Upper lobe of left lung (tissue), 6 donors: ENCODE data around the gene ISL2. TPM values are rescaled to one million over a fixed set of nuclear protein-coding genes. Genes with fewer than 3 reads are reported as not detected.
"Not testable (repeated sequence)": the region's sequence is repeated elsewhere in the genome, so short reads cannot be mapped to it uniquely, and the experiment has no call there.

Experiments
- ATAC-seq, 2 donors: fragments of 200-7000 bp; cut with Tn5 transposase; one replicate each; pipeline ENCODE4 v1.9.1; 2022; ENCODE audit warnings: mild to moderate bottlenecking in 2 of 2, moderate library complexity in 2 of 2; ENCODE audit not compliant: low FRiP score in 2 of 2
- DNase-seq, 2 donors: peaks; one replicate each; pipeline ENCODE4 v3.0.0-alpha.2; 2019 to 2020
- H3K27ac ChIP-seq, 4 donors: fragments of 200-600 bp; sonication (generic); one replicate each; pipeline ENCODE4 v1.5.1; 2016 to 2019
- H3K27me3 ChIP-seq, 4 donors: fragments of 200-600 bp; sonication (generic); one replicate each; pipeline ENCODE4 v1.5.1; 2017 to 2019
- H3K36me3 ChIP-seq, 4 donors: fragments of 200-600 bp; sonication (generic); one replicate each; pipeline ENCODE4 v1.5.1; 2016 to 2019
- H3K4me1 ChIP-seq, 4 donors: fragments of 200-600 bp; sonication (generic); one replicate each; pipeline ENCODE4 v1.5.1; 2018 to 2019
- H3K4me3 ChIP-seq, 4 donors: fragments of 200-600 bp; sonication (generic); one replicate each; pipeline ENCODE4 v1.5.1; 2017 to 2019; ENCODE audit warnings: mild to moderate bottlenecking in 2 of 4, moderate library complexity in 1 of 4
- H3K9me3 ChIP-seq, 4 donors: fragments of 200-600 bp; sonication (generic); one replicate each; pipeline ENCODE4 v1.5.1; 2018 to 2019
- CTCF ChIP-seq, 6 experiments: fragments of 450-650 bp in 4 of 6; fragments of 200-600 bp in 2 of 6; sonication (generic) in 2 of 6; IDR thresholded peaks; one replicate each; pipeline ENCODE4 v1.5.1; 2016 to 2019; ENCODE audit warnings: antibody characterized with exemption in 6 of 6
- EP300 ChIP-seq, 4 donors: sonication (generic); formaldehyde crosslinking; IDR thresholded peaks; one replicate each; pipeline ENCODE4 v1.5.1; 2017; ENCODE audit warnings: antibody characterized with exemption in 4 of 4, control low read depth in 2 of 4
- POLR2A ChIP-seq, 4 donors: fragments of 450-650 bp; IDR thresholded peaks; one replicate each; pipeline ENCODE4 v1.5.1; 2016 to 2017; ENCODE audit warnings: antibody characterized with exemption in 4 of 4, mild to moderate bottlenecking in 2 of 4
- POLR2AphosphoS5 ChIP-seq, 2 donors: sonication (generic); formaldehyde crosslinking; IDR thresholded peaks; one replicate each; pipeline ENCODE4 v1.5.1; 2017; ENCODE audit warnings: antibody characterized with exemption in 2 of 2
- WGBS, 2 donors: methylation state at CpG; one replicate each; pipeline ENCODE4 v1.1.5; 2017 to 2018; 5-methylcytosine and 5-hydroxymethylcytosine counted together
- total RNA-seq, 6 donors: library from RNA; depleted of rRNA in 4 of 6; stranded (reverse); fragments of >200 nt in 4 of 6; gene quantifications; one replicate each; pipeline versions ENCODE4 v1.1.0 to v1.2.1, GENCODE V29; 2016 to 2021
- donor health status: DM: no; HTN: no; CAD: no; lungs with moderate emphysema.
- donor health status: DM: no; HTN: yes; CAD: no; lungs with severe emphysema.

ISL2 gene
- total RNA-seq, 6 donors from 2014 or later: 0.34 to 1.8 (median 0.47) TPM; not detected in 2

- no peaks in the 10 kb centered on the region for H3K27me3 ChIP-seq
- peak overlapping the region; percentile 66 to 86 (median 76) for H3K4me3 ChIP-seq
- no peak for DNase-seq
- peak overlapping the region; percentile 89 to 93 (median 92) for H3K27ac ChIP-seq
- no peaks in the 10 kb centered on the region for H3K9me3 ChIP-seq
- H3K36me3 ChIP-seq: no peaks in the 10 kb centered on the region
- ATAC-seq: peak; percentile 31 to 67
- no peak for TF ChIP-seq CTCF (IDR thresholded peaks at IDR 0.05)
- no peak for TF ChIP-seq EP300 (IDR thresholded peaks at IDR 0.05)
- no peak for TF ChIP-seq POLR2A (IDR thresholded peaks at IDR 0.05)
- TF ChIP-seq POLR2AphosphoS5 (IDR thresholded peaks at IDR 0.05): no peak
- 0% methylated on average over 16 of the region's 16 CpGs for WGBS, 2 donors
- H3K4me1 ChIP-seq: peaks cover 4 to 16% (median 11%) of the 10 kb centered on the region in 4 donors
Observed at GRCh38 chr15:76310475-76311099, 26.0 kb upstream of the ISL2 start.

- Histone ChIP-seq H3K9me3 (no peaks in the 10 kb centered on the region), H3K4me3 (peak within 1 kb of the TSS; percentile 66 to 86 (median 76)), H3K36me3 (no peaks in the 10 kb centered on the region), H3K27me3 (no peaks in the 10 kb centered on the region), H3K27ac (peak within 1 kb of the TSS; percentile 89 to 93 (median 92)), H3K4me1 (peaks cover 4 to 16% (median 11%) of the 10 kb centered on the region in 4 donors)
- TF ChIP-seq POLR2A (IDR thresholded peaks at IDR 0.05) (peak in 3 of 4 donors; percentile 86 to 95 (median 95)), CTCF (IDR thresholded peaks at IDR 0.05) (peak in 1 of 6 experiments; percentile 3), POLR2AphosphoS5 (IDR thresholded peaks at IDR 0.05) (peak; percentile 91 to 95), EP300 (IDR thresholded peaks at IDR 0.05) (no peak)
- ATAC-seq: peak; percentile 98 to 99
- peak; percentile 97 to 98 for DNase-seq
- 0 to 1% methylated on average over 13 to 39 of the region's 60 CpGs for WGBS, 2 donors
Observed at GRCh38 chr15:76311100-76311953, 25.2 kb upstream of the ISL2 start, which contains the start of gene ETFA. ETFA (minus strand) TSS chr15:76311469; CDS start chr15:76311388, 81 bp downstream.

GRCh38 chr15:76312540-76313174 lies 23.9 kb upstream of the ISL2 start:
- ATAC-seq (no peak), DNase-seq (no peak)
- H3K9me3 ChIP-seq: no peaks in the 10 kb centered on the region
- WGBS, 2 donors: 76 to 85% methylated on average over 7 of the region's 7 CpGs
- H3K4me3 ChIP-seq: no peak overlapping the region
- no peaks in the 10 kb centered on the region for H3K27me3 ChIP-seq
- H3K4me1 ChIP-seq: peaks cover 4 to 16% (median 11%) of the 10 kb centered on the region in 4 donors
- no peaks in the 10 kb centered on the region for H3K36me3 ChIP-seq
- no peak overlapping the region for H3K27ac ChIP-seq
- TF ChIP-seq CTCF (IDR thresholded peaks at IDR 0.05) (no peak), POLR2AphosphoS5 (IDR thresholded peaks at IDR 0.05) (no peak), EP300 (IDR thresholded peaks at IDR 0.05) (peak in 1 of 4 donors; percentile 14)

GRCh38 chr15:76313175-76313567 lies 23.4 kb upstream of the ISL2 start:
- not testable (repeated sequence) for H3K4me3 ChIP-seq, H3K27me3 ChIP-seq, ATAC-seq, H3K36me3 ChIP-seq, DNase-seq, H3K27ac ChIP-seq, H3K9me3 ChIP-seq
- WGBS, 2 donors: 94 to 95% methylated on average over 4 of the region's 4 CpGs
- peaks cover 4 to 16% (median 11%) of the 10 kb centered on the region in 4 donors for H3K4me1 ChIP-seq

- Histone ChIP-seq H3K4me3 (no peak overlapping the region), H3K4me1 (peaks cover 4 to 16% (median 11%) of the 10 kb centered on the region in 4 donors), H3K9me3 (no peaks in the 10 kb centered on the region), H3K36me3 (no peaks in the 10 kb centered on the region), H3K27ac (no peak overlapping the region), H3K27me3 (no peaks in the 10 kb centered on the region)
- ATAC-seq (no peak), DNase-seq (peak in 1 of 2 donors; percentile 47)
- TF ChIP-seq POLR2AphosphoS5 (IDR thresholded peaks at IDR 0.05) (no peak), POLR2A (IDR thresholded peaks at IDR 0.05) (no peak), EP300 (IDR thresholded peaks at IDR 0.05) (no peak), CTCF (IDR thresholded peaks at IDR 0.05) (no peak)
- WGBS, 2 donors: 76 to 81% methylated on average over 5 of the region's 5 CpGs
Observed at GRCh38 chr15:76313731-76314130, 22.8 kb upstream of the ISL2 start.
